Kidney glomerular epithelial cell (primary cell): ENCODE results near the gene MAGED4B.
"Not testable (repeated sequence)": the region's sequence is repeated elsewhere in the genome, so short reads cannot be mapped to it uniquely, and the experiment has no call there.

Experiments
- DNase-seq: peaks from one replicate; lab custom pipeline; 2025; lab: John Stamatoyannopoulos, UW

MAGED4B gene, protein sequence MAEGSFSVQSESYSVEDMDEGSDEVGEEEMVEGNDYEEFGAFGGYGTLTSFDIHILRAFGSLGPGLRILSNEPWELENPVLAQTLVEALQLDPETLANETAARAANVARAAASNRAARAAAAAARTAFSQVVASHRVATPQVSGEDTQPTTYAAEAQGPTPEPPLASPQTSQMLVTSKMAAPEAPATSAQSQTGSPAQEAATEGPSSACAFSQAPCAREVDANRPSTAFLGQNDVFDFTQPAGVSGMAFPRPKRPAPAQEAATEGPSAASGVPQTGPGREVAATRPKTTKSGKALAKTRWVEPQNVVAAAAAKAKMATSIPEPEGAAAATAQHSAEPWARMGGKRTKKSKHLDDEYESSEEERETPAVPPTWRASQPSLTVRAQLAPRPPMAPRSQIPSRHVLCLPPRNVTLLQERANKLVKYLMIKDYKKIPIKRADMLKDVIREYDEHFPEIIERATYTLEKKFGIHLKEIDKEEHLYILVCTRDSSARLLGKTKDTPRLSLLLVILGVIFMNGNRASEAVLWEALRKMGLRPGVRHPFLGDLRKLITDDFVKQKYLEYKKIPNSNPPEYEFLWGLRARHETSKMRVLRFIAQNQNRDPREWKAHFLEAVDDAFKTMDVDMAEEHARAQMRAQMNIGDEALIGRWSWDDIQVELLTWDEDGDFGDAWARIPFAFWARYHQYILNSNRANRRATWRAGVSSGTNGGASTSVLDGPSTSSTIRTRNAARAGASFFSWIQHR

DNA sequence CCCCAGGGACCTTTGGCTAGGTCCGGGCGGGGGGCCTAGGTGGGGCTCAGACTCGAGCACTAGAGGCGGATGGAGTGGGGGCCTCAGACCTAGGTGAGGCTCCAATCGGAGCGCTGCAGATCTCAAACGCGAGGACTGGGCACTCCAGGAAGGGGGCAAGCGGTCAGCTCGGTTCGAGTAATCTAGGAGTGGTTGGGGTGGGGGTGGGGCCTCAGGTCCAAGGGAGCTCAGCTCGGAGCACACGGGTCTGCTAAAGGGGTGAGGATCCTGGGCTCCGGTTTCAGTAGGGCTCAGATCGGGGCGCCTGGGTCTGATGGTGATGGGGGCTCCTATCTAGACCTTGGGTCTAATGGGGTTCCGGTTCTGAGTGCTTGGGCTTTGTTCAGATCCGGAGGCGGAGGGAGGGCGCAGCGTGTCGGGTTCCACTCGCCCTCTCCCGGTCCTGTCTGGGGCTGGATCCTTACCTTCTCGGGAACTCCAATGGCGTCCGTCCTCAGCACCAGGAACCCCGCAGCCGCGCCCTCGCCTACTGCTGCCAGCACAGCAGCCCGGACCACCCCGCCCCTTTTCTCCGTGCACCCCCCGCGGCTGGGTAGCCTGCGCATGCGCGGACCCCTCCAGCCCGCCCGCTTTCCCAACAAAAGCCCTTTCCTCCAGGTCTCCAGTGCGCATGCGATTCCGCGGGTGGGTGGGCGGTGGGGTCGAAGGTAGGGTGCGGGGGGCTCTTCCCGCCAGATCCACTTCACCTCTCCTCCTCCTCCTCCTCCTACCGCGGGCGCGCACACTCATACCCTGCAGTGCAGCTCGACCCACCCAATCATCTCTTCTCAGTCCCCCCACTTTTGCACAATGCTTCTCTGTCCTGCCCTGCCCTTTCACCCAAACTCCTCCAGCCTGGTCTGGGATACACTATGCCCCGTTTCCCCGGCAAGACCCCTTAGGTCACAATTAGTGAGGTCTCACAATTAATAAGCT, at the start of gene MAGED4B:
Gene MAGED4B, minus strand, starts transcription at position 518 of the 975 bp plus-strand sequence. CDS start 1,011 bp downstream, outside the sequence.
- not testable (repeated sequence) for DNase-seq

DNA sequence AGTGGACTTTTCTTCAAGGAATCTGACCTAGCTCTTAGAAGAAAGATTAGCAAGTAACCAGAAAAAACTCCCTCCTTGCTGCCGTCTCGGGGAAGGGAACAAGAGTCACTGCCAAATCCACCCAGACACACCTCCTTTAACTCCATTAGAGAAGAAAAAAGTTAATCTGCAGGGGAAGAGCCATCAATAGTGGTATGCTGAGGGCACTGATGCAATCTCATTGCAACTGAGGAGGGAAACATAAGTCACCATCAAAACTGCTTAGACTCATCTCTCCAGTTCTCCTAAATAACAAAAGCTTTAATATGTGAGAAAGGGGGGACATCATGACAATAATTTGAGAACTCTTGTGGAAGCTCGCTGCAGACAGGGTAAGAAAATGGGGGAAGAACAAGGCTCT, 49.3 kb upstream of the MAGED4B start:
- no peak for DNase-seq

GRCh38 chrX:52082578-52082977, 13.6 kb upstream of the MAGED4B start:
- DNase-seq, result no peak

GRCh38 chrX:52078131-52078530, 9.1 kb upstream of the MAGED4B start:
- no peak for DNase-seq

DNA sequence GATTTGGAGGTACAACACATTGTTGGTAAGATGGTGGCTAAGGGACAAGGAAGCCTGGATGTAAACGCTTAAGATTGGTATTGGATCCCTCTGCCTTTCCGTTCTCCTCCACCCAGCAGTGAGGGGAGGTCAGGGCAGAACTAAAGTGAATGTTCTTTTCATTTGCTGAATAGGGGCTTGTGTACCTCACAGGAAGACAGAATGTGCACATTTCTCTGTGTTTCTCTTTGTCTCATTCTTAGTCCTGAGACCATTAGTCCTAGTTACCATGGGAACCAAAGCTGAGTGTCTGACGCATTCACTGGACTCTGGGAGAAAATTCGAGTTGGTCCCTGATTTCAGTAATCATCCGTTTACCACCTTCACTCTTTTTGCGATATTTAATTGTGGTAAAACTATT, 26.7 kb downstream of the MAGED4B start:
- DNase-seq, result not testable (repeated sequence)

- no peak for DNase-seq
Observed at GRCh38 chrX:52034211-52034610, 34.8 kb downstream of the MAGED4B start.

DNA sequence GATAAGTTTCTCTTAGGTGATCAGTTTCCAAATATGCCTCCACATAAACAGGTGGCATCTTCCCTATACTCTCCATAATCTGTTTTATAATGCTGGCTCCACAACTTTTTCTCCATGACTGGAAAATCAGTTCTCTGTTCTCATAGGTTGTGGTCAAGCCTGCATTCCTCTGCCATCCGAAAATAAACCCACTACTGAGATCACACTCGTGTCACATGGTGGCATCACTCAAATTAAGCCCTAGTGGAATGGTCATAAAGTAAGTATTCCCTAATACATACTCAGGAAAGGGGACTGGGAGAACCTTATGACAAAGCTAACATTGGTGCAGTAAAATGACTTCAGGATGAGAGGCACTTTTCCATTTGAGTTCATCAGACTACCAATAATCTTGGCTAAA, 37.6 kb downstream of the MAGED4B start:
- DNase-seq, result no peak

DNA sequence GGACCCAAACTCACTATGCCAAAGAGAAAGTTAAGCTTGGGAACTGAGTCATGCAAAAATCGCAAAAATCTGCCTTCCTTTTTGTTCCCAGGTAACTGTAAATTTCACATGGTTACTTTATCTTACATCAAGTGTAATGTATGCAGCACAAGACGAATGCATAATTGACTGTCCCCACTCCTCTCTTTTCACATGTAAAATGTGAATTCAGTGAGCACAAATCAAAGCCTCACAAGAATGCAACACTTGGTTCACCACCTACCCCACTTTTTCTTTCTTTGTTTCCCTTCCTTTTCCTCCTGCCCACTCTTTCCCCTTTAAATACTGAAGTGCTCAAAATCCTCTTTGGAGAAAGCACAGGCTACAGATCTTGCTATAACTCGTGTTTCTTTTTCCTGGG, 53.2 kb downstream of the MAGED4B start:
- DNase-seq, result no peak
